Upper lobe of right lung (tissue), 1 donor: ENCODE results near the gene TGFBR3. TPM values are rescaled to one million over a fixed set of nuclear protein-coding genes. Genes with fewer than 3 reads are reported as not detected.

Experiments used
- ATAC-seq: fragments of 200-7000 bp; cut with Tn5 transposase; one replicate; pipeline ENCODE4 v1.9.1; 2020; ENCODE audit warnings: mild to moderate bottlenecking, moderate library complexity
- DNase-seq: peaks from one replicate; pipeline ENCODE4 v3.0.0-alpha.2; 2020
- H3K27ac ChIP-seq: fragments of 200-600 bp; one replicate; pipeline ENCODE4 v1.8.0; 2022
- H3K27me3 ChIP-seq: fragments of 200-600 bp; one replicate; pipeline ENCODE4 v1.8.0; 2022; ENCODE audit warnings: mild to moderate bottlenecking
- H3K36me3 ChIP-seq: fragments of 200-600 bp; one replicate; pipeline ENCODE4 v1.8.0; 2022
- H3K4me1 ChIP-seq: fragments of 200-600 bp; one replicate; pipeline ENCODE4 v1.8.0; 2022
- H3K4me3 ChIP-seq: fragments of 200-600 bp; one replicate; pipeline ENCODE4 v1.8.0; 2022; ENCODE audit warnings: mild to moderate bottlenecking
- H3K9me3 ChIP-seq: fragments of 200-600 bp; one replicate; pipeline ENCODE4 v1.8.0; 2022
- intact Hi-C: fragments of 100-400 bp; cut with DNase I; formaldehyde crosslinking; loops from one replicate; pipeline ENCODE4 v1.11.0; 2022
- total RNA-seq: library from RNA; stranded (reverse); fragmentation: NEBNext Ultra II Directional; extraction: Animal tissue kit (Norgen Biotek cat#: 25700); gene quantifications from one replicate; pipeline ENCODE4 v1.2.1, GENCODE V29; 2021
- TF ChIP-seq, protein P1 (sequence below): fragments of 200-600 bp; IDR thresholded peaks from one replicate; pipeline ENCODE4 v1.8.0; 2022; ENCODE audit warnings: antibody characterized with exemption
- donor health status: DM: no; HTN: yes; CAD: no; lungs with severe emphysema.

TGFBR3 gene
- total RNA-seq, 1 donor from 2014 or later = 55.9 TPM

DNA sequence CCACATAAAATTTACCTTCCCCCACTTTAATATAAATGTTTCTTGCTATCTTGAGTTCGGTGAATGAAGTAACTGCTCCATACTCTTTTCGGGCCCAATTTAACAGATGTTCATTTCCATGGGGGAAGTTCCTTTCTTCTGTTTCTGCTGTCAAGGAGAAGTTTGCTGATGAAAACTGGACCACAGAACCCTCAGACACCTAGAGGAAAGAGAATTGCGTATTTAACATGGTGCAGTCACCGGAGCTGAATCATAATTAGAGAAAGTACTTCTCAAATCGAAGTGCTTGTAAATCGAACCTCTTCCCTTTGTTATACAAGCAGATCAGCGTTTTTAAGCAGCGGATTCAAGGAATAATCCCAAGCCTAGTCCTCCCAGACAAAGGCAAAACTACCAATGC, 151.2 kb downstream of the TGFBR3 start:
- H3K27ac ChIP-seq = no peak overlapping the region
- no peaks in the 10 kb centered on the region for H3K9me3 ChIP-seq
- no peaks in the 10 kb centered on the region for H3K36me3 ChIP-seq
- H3K4me3 ChIP-seq = no peak overlapping the region
- TF ChIP-seq, protein P1, sequence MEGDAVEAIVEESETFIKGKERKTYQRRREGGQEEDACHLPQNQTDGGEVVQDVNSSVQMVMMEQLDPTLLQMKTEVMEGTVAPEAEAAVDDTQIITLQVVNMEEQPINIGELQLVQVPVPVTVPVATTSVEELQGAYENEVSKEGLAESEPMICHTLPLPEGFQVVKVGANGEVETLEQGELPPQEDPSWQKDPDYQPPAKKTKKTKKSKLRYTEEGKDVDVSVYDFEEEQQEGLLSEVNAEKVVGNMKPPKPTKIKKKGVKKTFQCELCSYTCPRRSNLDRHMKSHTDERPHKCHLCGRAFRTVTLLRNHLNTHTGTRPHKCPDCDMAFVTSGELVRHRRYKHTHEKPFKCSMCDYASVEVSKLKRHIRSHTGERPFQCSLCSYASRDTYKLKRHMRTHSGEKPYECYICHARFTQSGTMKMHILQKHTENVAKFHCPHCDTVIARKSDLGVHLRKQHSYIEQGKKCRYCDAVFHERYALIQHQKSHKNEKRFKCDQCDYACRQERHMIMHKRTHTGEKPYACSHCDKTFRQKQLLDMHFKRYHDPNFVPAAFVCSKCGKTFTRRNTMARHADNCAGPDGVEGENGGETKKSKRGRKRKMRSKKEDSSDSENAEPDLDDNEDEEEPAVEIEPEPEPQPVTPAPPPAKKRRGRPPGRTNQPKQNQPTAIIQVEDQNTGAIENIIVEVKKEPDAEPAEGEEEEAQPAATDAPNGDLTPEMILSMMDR = no peak
- peaks cover 35% of the 10 kb centered on the region for H3K4me1 ChIP-seq
- intact Hi-C loops = no loop called here
- no peaks in the 10 kb centered on the region for H3K27me3 ChIP-seq
- ATAC-seq (no peak), DNase-seq (no peak)

- Histone ChIP-seq H3K27ac (peak overlapping the region; percentile 11), H3K4me1 (peaks cover 35% of the 10 kb centered on the region), H3K4me3 (no peak overlapping the region), H3K27me3 (no peaks in the 10 kb centered on the region), H3K9me3 (no peaks in the 10 kb centered on the region), H3K36me3 (no peaks in the 10 kb centered on the region)
- DNase-seq (no peak), ATAC-seq (no peak)
- TF ChIP-seq, protein P1 = no peak
- intact Hi-C loops = no loop called here
Measured at GRCh38 chr1:91733108-91733710, 152.7 kb downstream of the TGFBR3 start.

GRCh38 chr1:91732291-91733107, 153.5 kb downstream of the TGFBR3 start:
- H3K4me3 ChIP-seq = no peak overlapping the region
- peak overlapping the region; percentile 27 for H3K27ac ChIP-seq
- H3K36me3 ChIP-seq = no peaks in the 10 kb centered on the region
- H3K27me3 ChIP-seq = no peaks in the 10 kb centered on the region
- ATAC-seq = peak; percentile 26
- no peak for DNase-seq
- intact Hi-C loops = no loop called here
- no peaks in the 10 kb centered on the region for H3K9me3 ChIP-seq
- TF ChIP-seq, protein P1 = no peak
- H3K4me1 ChIP-seq = peaks cover 35% of the 10 kb centered on the region

- Histone ChIP-seq H3K27ac (no peak overlapping the region), H3K9me3 (no peaks in the 10 kb centered on the region), H3K4me1 (peaks cover 35% of the 10 kb centered on the region), H3K27me3 (no peaks in the 10 kb centered on the region), H3K4me3 (no peak overlapping the region), H3K36me3 (no peaks in the 10 kb centered on the region)
- ATAC-seq (peak; percentile 18), DNase-seq (no peak)
- intact Hi-C loops = no loop called here
- TF ChIP-seq, protein P1 = no peak
Measured at GRCh38 chr1:91731815-91732214, 154.1 kb downstream of the TGFBR3 start.

DNA sequence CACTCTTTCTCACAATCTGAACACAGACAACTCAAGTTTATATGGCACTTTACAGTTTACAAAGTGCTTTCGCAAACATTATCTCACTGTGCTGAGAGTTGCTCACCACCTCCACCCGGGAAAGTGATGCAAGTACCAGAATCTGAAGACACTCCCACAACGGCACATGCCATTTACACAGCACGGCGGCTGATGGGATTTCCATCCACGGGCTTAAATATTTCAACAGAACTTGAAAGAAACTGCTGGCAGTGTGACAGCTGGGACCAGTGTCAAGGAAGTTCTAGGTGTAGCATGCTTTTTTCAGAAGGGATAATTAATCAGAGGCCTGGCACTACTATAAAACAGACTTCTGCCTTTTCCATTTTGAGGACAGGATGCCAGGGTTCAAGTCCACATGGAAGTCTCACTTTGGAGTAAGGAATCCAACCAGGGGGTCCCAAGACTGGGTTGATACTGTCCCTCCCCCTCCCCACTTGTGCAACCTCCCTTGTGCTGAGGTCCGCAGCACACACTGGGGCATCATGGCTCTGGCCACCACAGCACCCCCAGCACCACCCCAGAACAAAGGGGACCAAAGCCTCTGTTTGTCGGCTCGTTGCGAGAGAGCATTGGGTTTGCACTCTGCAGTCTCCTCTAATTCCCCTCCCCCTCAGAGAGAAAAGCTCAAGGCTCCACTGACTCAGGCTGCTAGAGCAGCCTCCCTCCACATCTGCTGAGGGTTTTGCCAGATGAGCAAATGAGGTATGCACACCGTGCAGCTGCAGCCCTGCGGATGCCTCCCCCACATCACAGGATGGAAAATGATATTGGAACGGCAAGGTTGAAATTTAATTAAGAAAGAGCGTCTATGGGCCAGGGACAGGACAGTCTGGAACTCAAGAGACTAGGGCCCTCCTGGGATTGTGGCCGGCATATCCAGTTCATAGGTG, 154.9 kb downstream of the TGFBR3 start:
- peaks cover 33% of the 10 kb centered on the region for H3K4me1 ChIP-seq
- peak; percentile 84 for ATAC-seq

More for the DNA sequence above, 154.9 kb downstream of the TGFBR3 start:
- H3K4me3 ChIP-seq = no peak overlapping the region
- TF ChIP-seq, protein P1 = no peak
- DNase-seq = peak; percentile 80
- no peak overlapping the region for H3K27ac ChIP-seq
- no peaks in the 10 kb centered on the region for H3K27me3 ChIP-seq
- H3K9me3 ChIP-seq = no peaks in the 10 kb centered on the region
- intact Hi-C loops = no loop called here
- H3K36me3 ChIP-seq = no peaks in the 10 kb centered on the region
